GM12878 (cell line): ENCODE measurements around the gene CDH2. TPM values are rescaled to one million over a fixed set of nuclear protein-coding genes. Genes with fewer than 3 reads are reported as not detected.

Experiments used
- ATAC-seq: fragments of 200-7000 bp; cut with Tn5 transposase; 3 replicates; pipeline ENCODE4 v1.9.1; 2020; ENCODE audit warnings: mild to moderate bottlenecking, moderate library complexity
- BruUV-seq: library from RNA; stranded (reverse); fragments of 400-500 nt; replicated peaks from 2 replicates; lab custom pipeline; 2021; lab: Mats Ljungman, UMichigan
- CTCF ChIA-PET: fragments of 300-600 bp; sonication (Branson Sonifier 250); formaldehyde crosslinking; extraction: SDS; loops from one replicate; lab custom pipeline; 2021; ENCODE audit warnings: inconsistent platforms; lab: Yijun Ruan, JAX
- POLR2A ChIA-PET: fragments of 350-600 bp; formaldehyde crosslinking; extraction: SDS; loops from one replicate; lab custom pipeline; 2021; ENCODE audit warnings: inconsistent platforms; lab: Charles Lee
- RAD21 ChIA-PET: fragments of 300-600 bp; sonication (Branson Sonifier 250); formaldehyde crosslinking; loops from one replicate; lab custom pipeline; 2023; ENCODE audit warnings: antibody characterized with exemption; ENCODE audit not compliant: unreplicated experiment; lab: Charles Lee
- SMC1A ChIA-PET: fragments of 300-600 bp; sonication (Branson Sonifier 250); formaldehyde crosslinking; loops from one replicate; lab custom pipeline; 2023; ENCODE audit not compliant: unreplicated experiment, uncharacterized antibody; lab: Charles Lee
- DNase-seq: peaks from one replicate; pipeline ENCODE4 v3.0.0-alpha.2; 2011; ENCODE audit warnings: low read depth, low spot score
- FAIRE-seq: peaks from 3 replicates; lab custom pipeline; 2011; peaks lifted over from hg19 to GRCh38; lab: Jason Lieb, UNC
- H2AFZ ChIP-seq: 2 replicates; pipeline ENCODE4 v1.6.0; 2011; ENCODE audit warnings: low read depth, low read length, control low read depth; ENCODE audit not compliant: control insufficient read depth
- H3K27ac ChIP-seq: 2 replicates; pipeline ENCODE4 v1.5.1; 2011; ENCODE audit warnings: control low read depth; ENCODE audit not compliant: control insufficient read depth, insufficient read depth
- H3K27me3 ChIP-seq, 2 experiments: replicated peaks in 1 of 2; 2 replicates each; pipeline versions ENCODE4 v1.6.0 to v1.6.1; 2011; ENCODE audit warnings: low read length in 1 of 2; ENCODE audit not compliant: control insufficient read depth in 2 of 2, insufficient read depth in 2 of 2
- H3K36me3 ChIP-seq, 2 experiments: 2 replicates each; pipeline ENCODE4 v1.5.1; 2011; ENCODE audit warnings: low read length in 1 of 2; ENCODE audit not compliant: control insufficient read depth in 2 of 2, insufficient read depth in 2 of 2
- H3K4me1 ChIP-seq: 2 replicates; pipeline ENCODE4 v1.6.1; 2011; ENCODE audit warnings: mild to moderate bottlenecking, low read length, moderate library complexity, mixed read lengths; ENCODE audit not compliant: control insufficient read depth, insufficient read depth
- H3K4me2 ChIP-seq: 2 replicates; pipeline ENCODE4 v1.6.0; 2011; ENCODE audit warnings: control low read depth; ENCODE audit not compliant: control insufficient read depth, insufficient read depth
- H3K4me3 ChIP-seq: fragments of 200-600 bp; sonication (generic); 2 replicates; pipeline ENCODE4 v1.5.1; 2016
- H3K79me2 ChIP-seq: 2 replicates; pipeline ENCODE4 v1.6.0; 2011; ENCODE audit warnings: low read length; ENCODE audit not compliant: control insufficient read depth, insufficient read depth
- H3K9ac ChIP-seq: 2 replicates; pipeline ENCODE4 v1.8.0; 2011; ENCODE audit warnings: low read length, control low read depth, mixed read lengths; ENCODE audit not compliant: control insufficient read depth, insufficient read depth
- H3K9me3 ChIP-seq: replicated peaks from 3 replicates; pipeline ENCODE4 v1.5.1; 2011; ENCODE audit warnings: mild to moderate bottlenecking, low read length; ENCODE audit not compliant: control insufficient read depth, insufficient read depth
- H4K20me1 ChIP-seq: 2 replicates; pipeline ENCODE4 v1.6.0; 2011; ENCODE audit not compliant: control insufficient read depth, insufficient read depth
- CREB1 ChIP-seq: IDR thresholded peaks from 2 replicates; pipeline ENCODE4 v1.6.1; 2012; ENCODE audit warnings: low read depth, mild to moderate bottlenecking, inconsistent platforms
- CTCF ChIP-seq, 3 experiments: IDR thresholded peaks in 2 of 3; conservative IDR thresholded peaks in 1 of 3; 2 replicates each; pipeline ENCODE4 v1.5.1; 2011; ENCODE audit warnings: low read depth in 3 of 3, low read length in 3 of 3, mild to moderate bottlenecking in 3 of 3, control low read depth in 2 of 3, moderate library complexity in 2 of 3, inconsistent platforms in 1 of 3, mixed read lengths in 1 of 3; ENCODE audit not compliant: control insufficient read depth in 2 of 3, insufficient read depth in 1 of 3; ENCODE audit errors: extremely low read depth in 1 of 3
- FOXK2 ChIP-seq: fragments of 450-650 bp; IDR thresholded peaks from 2 replicates; pipeline ENCODE4 v1.6.1; 2017; ENCODE audit warnings: mild to moderate bottlenecking, moderate library complexity
- HCFC1 ChIP-seq: fragments of 150-350 bp; IDR thresholded peaks from 2 replicates; pipeline ENCODE4 v1.6.1; 2014; ENCODE audit warnings: low read length
- RBBP5 ChIP-seq: fragments of 200-600 bp; sonication (generic); conservative IDR thresholded peaks from 2 replicates; pipeline ENCODE4 v1.6.1; 2016
- SIN3A ChIP-seq: IDR thresholded peaks from 2 replicates; pipeline ENCODE4 v1.6.1; 2012; ENCODE audit warnings: low read depth, low read length, improper control_type of control experiment
- ZNF592 ChIP-seq: fragments of 450-650 bp; IDR thresholded peaks from 2 replicates; pipeline ENCODE4 v1.6.1; 2017; ENCODE audit warnings: mild to moderate bottlenecking, moderate library complexity
- WGBS: methylation state at CpG from one replicate; pipeline ENCODE4 v1.1.6; 2016; ENCODE audit warnings: low lambda C conversion rate; ENCODE audit not compliant: insufficient replicate concordance, insufficient coverage; ENCODE audit errors: missing lambda C conversion rate; 5-methylcytosine and 5-hydroxymethylcytosine counted together
- in situ Hi-C: fragments of 300-500 bp; cut with MboI; formaldehyde crosslinking; loops from 9 replicates; pipeline ENCODE4 v1.14.3; 2018; ENCODE audit warnings: mixed read lengths
- intact Hi-C: fragments of 100-400 bp; cut with micrococcal nuclease; formaldehyde crosslinking; loops from one replicate; pipeline ENCODE4 v1.14.2; 2022; ENCODE audit not compliant: unreplicated experiment
- polyA plus RNA-seq, 11 experiments: library from polyadenylated mRNA; depleted of rRNA in 4 of 11; unstranded in 6 of 11; stranded (reverse) in 5 of 11; fragments of >200 nt; fragmentation: Nextera tagmentation in 4 of 11; fragmentation: Illumina TruSeq in 1 of 11; extraction: Ambion mirVana in 4 of 11; extraction: Trizol in 1 of 11; gene quantifications; 1 replicate in 1 of 11; 2 replicates in 10 of 11; pipeline versions ENCODE4 v1.2.1 to v1.2.3, GENCODE V29; 2011 to 2016; ENCODE audit warnings: inconsistent platforms in 2 of 11, missing spikeins in 2 of 11, low read depth in 1 of 11
- total RNA-seq, 4 experiments: library from RNA; depleted of rRNA in 3 of 4; stranded (reverse); fragments of >200 nt in 3 of 4; fragmentation: Illumina TruSeq in 1 of 4; extraction: Trizol in 1 of 4; gene quantifications; 2 replicates each; pipeline versions ENCODE4 v1.2.1 to v1.2.3, GENCODE V29; 2013 to 2021
- TF ChIP-seq, protein P1 (sequence below): fragments of 450-650 bp; IDR thresholded peaks from 2 replicates; pipeline ENCODE4 v1.6.1; 2017; ENCODE audit warnings: low read depth, mild to moderate bottlenecking, moderate library complexity

Gene CDH2
- total and polyA plus RNA-seq, 10 of the 15 experiments (the other 5 are each of a cell fraction or from before 2014, with no cell fraction given) = 0.01 to 0.25 (median 0.06) TPM; not detected in 4

DNA sequence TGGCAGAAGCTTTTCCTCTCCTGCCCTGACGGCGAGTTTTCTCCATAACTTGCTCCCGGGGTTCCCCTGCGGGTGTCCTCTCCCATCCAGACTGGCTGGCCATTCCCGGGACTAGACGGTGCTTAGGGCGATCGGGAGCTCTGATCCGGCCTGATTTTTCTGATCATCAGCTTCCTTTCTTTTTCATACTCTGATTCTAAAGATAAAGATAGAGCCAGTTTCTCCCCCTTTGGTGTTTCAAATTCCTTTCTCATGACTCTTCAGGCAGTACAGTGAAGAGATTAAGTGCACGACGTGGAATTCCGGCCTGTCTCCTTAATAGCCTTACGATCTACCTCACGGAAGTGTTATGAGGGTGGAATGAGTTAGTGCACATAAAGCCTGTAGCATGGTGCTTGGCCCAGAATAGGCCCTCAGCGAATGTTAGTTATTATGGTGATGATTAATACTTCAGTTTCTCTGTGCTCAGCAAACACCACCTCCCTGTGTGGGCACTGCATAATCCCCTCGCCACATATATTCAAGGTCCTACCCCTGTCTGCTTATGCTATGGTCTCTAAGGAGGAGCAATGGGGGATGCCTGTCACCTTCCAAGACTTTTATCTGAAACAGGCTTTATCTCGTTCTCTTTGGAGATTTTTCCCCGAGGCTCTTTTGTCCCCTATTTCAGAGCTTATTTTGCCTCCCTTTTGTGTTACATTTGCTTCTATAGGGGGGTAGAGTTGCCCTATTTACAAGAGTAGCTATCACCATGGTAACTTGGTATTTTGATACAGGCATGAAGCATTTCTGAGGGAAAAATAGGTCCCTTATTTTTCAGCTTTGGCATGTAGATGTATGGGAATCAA is 254.8 kb downstream of the CDH2 start:
- no peaks in the 10 kb centered on the region for H3K36me3 ChIP-seq
- no peak for TF ChIP-seq HCFC1
- no peak for TF ChIP-seq SIN3A
- TF ChIP-seq RBBP5 = no peak
- TF ChIP-seq CREB1 = no peak
- no peak for TF ChIP-seq FOXK2
- no peak for TF ChIP-seq ZNF592
- no peak for TF ChIP-seq CTCF (IDR thresholded peaks at IDR 0.05 in 2 of 3, conservative IDR thresholded peaks at IDR 0.05 in 1 of 3; ENCODE audit: control insufficient read depth in 2 of 3, extremely low read depth in 1 of 3, insufficient read depth in 1 of 3, low read depth in 3 of 3, low read length in 3 of 3)
- TF ChIP-seq, protein P1, sequence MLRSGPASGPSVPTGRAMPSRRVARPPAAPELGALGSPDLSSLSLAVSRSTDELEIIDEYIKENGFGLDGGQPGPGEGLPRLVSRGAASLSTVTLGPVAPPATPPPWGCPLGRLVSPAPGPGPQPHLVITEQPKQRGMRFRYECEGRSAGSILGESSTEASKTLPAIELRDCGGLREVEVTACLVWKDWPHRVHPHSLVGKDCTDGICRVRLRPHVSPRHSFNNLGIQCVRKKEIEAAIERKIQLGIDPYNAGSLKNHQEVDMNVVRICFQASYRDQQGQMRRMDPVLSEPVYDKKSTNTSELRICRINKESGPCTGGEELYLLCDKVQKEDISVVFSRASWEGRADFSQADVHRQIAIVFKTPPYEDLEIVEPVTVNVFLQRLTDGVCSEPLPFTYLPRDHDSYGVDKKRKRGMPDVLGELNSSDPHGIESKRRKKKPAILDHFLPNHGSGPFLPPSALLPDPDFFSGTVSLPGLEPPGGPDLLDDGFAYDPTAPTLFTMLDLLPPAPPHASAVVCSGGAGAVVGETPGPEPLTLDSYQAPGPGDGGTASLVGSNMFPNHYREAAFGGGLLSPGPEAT = no peak
- DNase-seq = no peak
- H3K27ac ChIP-seq = no peak overlapping the region
- no peak for FAIRE-seq
- no TSS peak for BruUV-seq
- WGBS = 45% methylated on average over 18 of the region's 18 CpGs
- no peak overlapping the region for H3K4me2 ChIP-seq
- no peak overlapping the region for H3K9ac ChIP-seq
- intact Hi-C loops = no loop called here
- no peaks in the 10 kb centered on the region for H3K79me2 ChIP-seq
- no peaks in the 10 kb centered on the region for H3K4me1 ChIP-seq
- ChIA-PET RAD21 (interaction anchor here (0.6 kb wide), 1 partner anchor 1661 kb away, joined by 3 read pairs; no protein-coding TSS in a partner anchor), CTCF (no interaction called here), POLR2A (no interaction called here), SMC1A (interaction anchor here (0.6 kb wide), 1 partner anchor 12 kb away, joined by 5 read pairs; no protein-coding TSS in a partner anchor)
- H3K4me3 ChIP-seq = no peak overlapping the region
- ATAC-seq = no peak
- no peaks in the 10 kb centered on the region for H3K27me3 ChIP-seq
- in situ Hi-C loops = no loop called here
- H4K20me1 ChIP-seq = no peaks in the 10 kb centered on the region
- H3K9me3 ChIP-seq = no peaks in the 10 kb centered on the region
- H2AFZ ChIP-seq = no peak overlapping the region
